ENCODE results near the gene RABEP2. TPM values are rescaled to one million over a fixed set of nuclear protein-coding genes. Genes with fewer than 3 reads are reported as not detected.
"Not testable (repeated sequence)": the region's sequence is repeated elsewhere in the genome, so short reads cannot be mapped to it uniquely, and the experiment has no call there.

Gene RABEP2
- polyA plus RNA-seq, 1 donor from 2014 or later = 31.7 TPM

- peaks cover 2% of the 10 kb centered on the region for H3K36me3 Mint-ChIP-seq
- no peak overlapping the region for H3K4me3 Mint-ChIP-seq
- no peaks in the 10 kb centered on the region for H3K27me3 Mint-ChIP-seq
- peaks cover 0 to 5% (median 0%) of the 10 kb centered on the region in 3 donors for H3K4me1 Mint-ChIP-seq
- H3K27ac Mint-ChIP-seq = no peak overlapping the region
- no peaks in the 10 kb centered on the region for H3K9me3 Mint-ChIP-seq
Measured at GRCh38 chr16:28874406-28874805, 50.6 kb downstream of the RABEP2 start.

GRCh38 chr16:28873543-28874201 is 51.4 kb downstream of the RABEP2 start:
- Mint-ChIP-seq H3K9me3 (no peaks in the 10 kb centered on the region), H3K27ac (peak overlapping the region in 2 of 3 donors; percentile 45 to 59), H3K36me3 (peaks cover 2% of the 10 kb centered on the region), H3K4me3 (peak overlapping the region in 1 of 4 donors; percentile 23), H3K4me1 (peaks cover 0 to 5% (median 0%) of the 10 kb centered on the region in 3 donors), H3K27me3 (no peaks in the 10 kb centered on the region)

GRCh38 chr16:28872952-28873351 is 52.1 kb downstream of the RABEP2 start:
- Mint-ChIP-seq H3K9me3 (no peaks in the 10 kb centered on the region), H3K27ac (peak overlapping the region in 1 of 3 donors; percentile 59), H3K4me1 (peaks cover 0 to 5% (median 0%) of the 10 kb centered on the region in 3 donors), H3K27me3 (no peaks in the 10 kb centered on the region), H3K4me3 (no peak overlapping the region), H3K36me3 (peaks cover 2% of the 10 kb centered on the region)

GRCh38 chr16:28869201-28869600 is 55.8 kb downstream of the RABEP2 start:
- Mint-ChIP-seq H3K4me3 (peak overlapping the region in 1 of 4 donors; percentile 8), H3K36me3 (peaks cover 4% of the 10 kb centered on the region), H3K27ac (peak overlapping the region in 1 of 3 donors; percentile 35), H3K4me1 (peaks cover 6 to 17% (median 11%) of the 10 kb centered on the region in 3 donors), H3K27me3 (no peaks in the 10 kb centered on the region), H3K9me3 (no peaks in the 10 kb centered on the region)

GRCh38 chr16:28867646-28868045 is 57.4 kb downstream of the RABEP2 start:
- not testable (repeated sequence) for H3K36me3 Mint-ChIP-seq, H3K9me3 Mint-ChIP-seq, H3K27me3 Mint-ChIP-seq
- Mint-ChIP-seq H3K4me1 (peaks cover 6 to 17% (median 11%) of the 10 kb centered on the region in 3 donors), H3K27ac (peak overlapping the region in 2 of 3 donors; percentile 39 to 69), H3K4me3 (peak overlapping the region in 1 of 4 donors; percentile 83)

- Mint-ChIP-seq H3K9me3 (no peaks in the 10 kb centered on the region), H3K36me3 (peaks cover 4% of the 10 kb centered on the region), H3K27me3 (no peaks in the 10 kb centered on the region), H3K4me1 (peaks cover 6 to 17% (median 11%) of the 10 kb centered on the region in 3 donors), H3K27ac (peak overlapping the region in 2 of 3 donors; percentile 39 to 69), H3K4me3 (peak overlapping the region in 1 of 4 donors; percentile 83)
Measured at GRCh38 chr16:28867241-28867640, 57.8 kb downstream of the RABEP2 start.

- no peaks in the 10 kb centered on the region for H3K9me3 Mint-ChIP-seq
- peaks cover 6 to 19% (median 11%) of the 10 kb centered on the region in 3 donors for H3K4me1 Mint-ChIP-seq
- H3K4me3 Mint-ChIP-seq = peak overlapping the region in 2 of 4 donors; percentile 72 to 83
- peak overlapping the region in 1 of 3 donors; percentile 39 for H3K27ac Mint-ChIP-seq
- peaks cover 4% of the 10 kb centered on the region for H3K36me3 Mint-ChIP-seq
- no peaks in the 10 kb centered on the region for H3K27me3 Mint-ChIP-seq
Measured at GRCh38 chr16:28866454-28866804, 58.6 kb downstream of the RABEP2 start.

- peak overlapping the region in 1 of 4 donors; percentile 96 for H3K4me3 Mint-ChIP-seq
- peaks cover 4% of the 10 kb centered on the region for H3K36me3 Mint-ChIP-seq
- H3K27me3 Mint-ChIP-seq = no peaks in the 10 kb centered on the region
- peaks cover 6 to 19% (median 11%) of the 10 kb centered on the region in 3 donors for H3K4me1 Mint-ChIP-seq
- H3K27ac Mint-ChIP-seq = no peak overlapping the region
- no peaks in the 10 kb centered on the region for H3K9me3 Mint-ChIP-seq
Measured at GRCh38 chr16:28865722-28866453, 59.1 kb downstream of the RABEP2 start.

GRCh38 chr16:28865001-28865688 is 59.9 kb downstream of the RABEP2 start:
- no peaks in the 10 kb centered on the region for H3K9me3 Mint-ChIP-seq
- H3K4me1 Mint-ChIP-seq = peaks cover 6 to 19% (median 11%) of the 10 kb centered on the region in 3 donors
- H3K27me3 Mint-ChIP-seq = no peaks in the 10 kb centered on the region
- H3K36me3 Mint-ChIP-seq = peaks cover 2% of the 10 kb centered on the region
- H3K4me3 Mint-ChIP-seq = peak overlapping the region; percentile 37 to 98 (median 82)
- H3K27ac Mint-ChIP-seq = peak overlapping the region; percentile 87 to 98 (median 97)

- H3K27ac Mint-ChIP-seq = peak overlapping the region; percentile 87 to 98 (median 97)
- peak overlapping the region; percentile 96 to 100 (median 99) for H3K4me3 Mint-ChIP-seq
- no peaks in the 10 kb centered on the region for H3K27me3 Mint-ChIP-seq
- H3K36me3 Mint-ChIP-seq = peaks cover 1% of the 10 kb centered on the region
- H3K4me1 Mint-ChIP-seq = peaks cover 6 to 22% (median 11%) of the 10 kb centered on the region in 3 donors
- H3K9me3 Mint-ChIP-seq = no peaks in the 10 kb centered on the region
Measured at GRCh38 chr16:28863929-28864793, 60.9 kb downstream of the RABEP2 start.

- H3K27ac Mint-ChIP-seq = no peak overlapping the region
- no peaks in the 10 kb centered on the region for H3K9me3 Mint-ChIP-seq
- H3K4me1 Mint-ChIP-seq = peaks cover 0 to 11% (median 2%) of the 10 kb centered on the region in 3 donors
- H3K36me3 Mint-ChIP-seq = no peaks in the 10 kb centered on the region
- peak overlapping the region in 1 of 4 donors; percentile 62 for H3K4me3 Mint-ChIP-seq
- no peaks in the 10 kb centered on the region for H3K27me3 Mint-ChIP-seq
Measured at GRCh38 chr16:28859326-28859725, 65.7 kb downstream of the RABEP2 start.

GRCh38 chr16:28858421-28858820 is 66.6 kb downstream of the RABEP2 start:
- H3K36me3 Mint-ChIP-seq = no peaks in the 10 kb centered on the region
- no peaks in the 10 kb centered on the region for H3K27me3 Mint-ChIP-seq
- no peak overlapping the region for H3K4me3 Mint-ChIP-seq
- H3K27ac Mint-ChIP-seq = no peak overlapping the region
- no peaks in the 10 kb centered on the region for H3K9me3 Mint-ChIP-seq
- peaks cover 0 to 8% (median 0%) of the 10 kb centered on the region in 3 donors for H3K4me1 Mint-ChIP-seq

All from IgD-negative memory B cell (primary cell).